ENCODE results near the gene ALDH1A1. TPM values are rescaled to one million over a fixed set of nuclear protein-coding genes. Genes with fewer than 3 reads are reported as not detected.

ALDH1A1 gene
- total and polyA plus RNA-seq, 2 of the 8 experiments (the other 6 are each of a cell fraction or from before 2014, with no cell fraction given), result 0.50 to 0.82 TPM

DNA sequence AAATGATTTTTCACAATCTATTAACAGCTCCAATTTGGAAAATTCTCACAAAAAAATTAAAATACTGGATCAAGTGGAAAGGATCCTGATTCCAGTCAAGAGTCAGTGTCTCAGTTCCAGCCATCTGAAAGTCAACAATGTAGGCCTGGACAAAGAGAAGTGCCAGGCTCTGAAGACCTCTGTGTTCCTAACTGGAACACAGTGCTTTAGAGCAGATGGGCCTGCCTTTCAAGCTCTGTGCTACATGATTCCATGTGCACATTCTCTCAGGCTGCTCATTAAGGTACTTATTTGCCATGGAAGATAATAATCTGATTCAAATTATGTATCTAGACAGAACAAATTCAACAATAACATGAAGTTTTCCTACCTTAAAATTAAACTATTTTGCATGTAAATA is 30.2 kb upstream of the ALDH1A1 start (continued):
- TF ChIP-seq BRCA1 (IDR thresholded peaks at IDR 0.05; ENCODE audit: low read depth, low read length), result no peak
- no peak for TF ChIP-seq KDM4A (IDR thresholded peaks at IDR 0.05; ENCODE audit: low read depth, low read length, severe bottlenecking)

Measured in H1 (cell line).